ENCODE results near the gene GSG1. TPM values are rescaled to one million over a fixed set of nuclear protein-coding genes. Genes with fewer than 3 reads are reported as not detected.
A peak's percentile ranks its signal among the peaks of the same experiment; 100 is the strongest.

Gene GSG1
- polyA plus RNA-seq, 1 donor from 2014 or later: not detected

DNA sequence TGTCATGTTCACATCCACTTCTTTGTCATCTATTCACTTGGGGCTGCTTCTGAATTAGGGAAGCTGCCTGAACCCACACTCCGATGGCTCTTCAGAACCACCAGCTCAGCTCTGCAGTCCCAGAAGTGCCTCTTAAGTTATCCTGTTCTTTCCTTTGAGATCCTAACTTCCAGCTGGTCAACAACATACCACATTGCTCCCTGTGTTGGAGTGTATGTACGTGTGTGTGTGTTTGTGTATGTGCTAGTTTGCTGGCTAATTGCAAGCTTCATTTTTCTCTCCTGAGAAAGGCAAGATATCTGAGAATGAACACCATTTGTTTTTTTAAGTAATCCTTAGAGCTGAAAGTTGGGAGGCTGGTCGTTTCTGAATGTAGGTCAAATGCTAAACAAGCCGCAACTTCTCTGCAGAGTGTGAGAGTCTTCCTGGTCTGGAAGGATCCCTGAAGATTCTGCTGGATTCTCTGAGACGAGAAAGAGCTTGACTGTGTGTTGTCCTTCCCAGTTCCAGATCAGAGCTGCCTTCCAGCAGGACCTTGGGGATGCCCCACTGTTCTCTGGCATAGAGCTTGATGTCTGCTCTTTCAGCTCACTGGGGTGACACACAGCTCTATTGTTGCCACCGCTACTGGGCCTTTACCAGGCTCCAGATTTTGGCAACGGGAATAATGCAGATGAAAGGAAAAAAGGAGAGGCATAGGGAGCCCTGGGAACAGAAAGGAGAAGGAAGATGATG lies 839 bp downstream of the GSG1 start:
- Mint-ChIP-seq H3K4me1 (peaks cover 43 to 50% (median 47%) of the 10 kb centered on the region in 3 donors), H3K4me3 (peak overlapping the region in 3 of 4 donors; percentile 80 to 93 (median 91)), H3K9me3 (no peaks in the 10 kb centered on the region), H3K27me3 (no peaks in the 10 kb centered on the region), H3K27ac (peak overlapping the region; percentile 90 to 97 (median 97)), H3K36me3 (no peaks in the 10 kb centered on the region)

DNA sequence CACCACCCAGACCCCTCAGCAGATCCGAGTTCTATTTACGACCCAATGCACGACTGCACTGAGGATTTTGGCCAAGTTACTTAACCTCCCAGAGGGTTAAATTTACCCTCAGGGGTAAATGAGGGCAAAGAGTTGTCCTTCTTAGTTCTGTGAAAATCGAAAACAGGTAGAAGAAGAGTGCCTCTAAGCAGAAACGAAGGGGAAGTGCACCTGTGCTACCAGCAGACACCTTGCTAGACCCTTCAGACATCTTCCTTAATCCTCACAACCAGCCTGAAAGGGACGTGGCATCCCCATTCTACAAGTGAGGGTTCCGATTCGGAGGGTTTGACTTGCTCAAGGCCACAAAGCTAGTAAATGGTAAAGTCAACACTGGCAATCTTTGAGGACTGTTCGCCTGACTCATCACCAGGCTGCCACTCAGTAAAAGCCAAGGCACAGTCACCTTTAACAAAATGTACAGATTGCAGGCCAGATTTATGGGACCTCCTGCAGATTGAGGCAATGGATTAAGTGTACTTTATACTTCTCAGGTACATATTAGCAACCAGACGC lies 1.6 kb downstream of the GSG1 start:
- H3K4me1 Mint-ChIP-seq: peaks cover 47 to 54% (median 51%) of the 10 kb centered on the region in 3 donors
- no peaks in the 10 kb centered on the region for H3K27me3 Mint-ChIP-seq
- H3K36me3 Mint-ChIP-seq: no peaks in the 10 kb centered on the region
- no peaks in the 10 kb centered on the region for H3K9me3 Mint-ChIP-seq
- H3K4me3 Mint-ChIP-seq: peak overlapping the region; percentile 80 to 93 (median 88)
- H3K27ac Mint-ChIP-seq: peak overlapping the region; percentile 90 to 97 (median 97)

DNA sequence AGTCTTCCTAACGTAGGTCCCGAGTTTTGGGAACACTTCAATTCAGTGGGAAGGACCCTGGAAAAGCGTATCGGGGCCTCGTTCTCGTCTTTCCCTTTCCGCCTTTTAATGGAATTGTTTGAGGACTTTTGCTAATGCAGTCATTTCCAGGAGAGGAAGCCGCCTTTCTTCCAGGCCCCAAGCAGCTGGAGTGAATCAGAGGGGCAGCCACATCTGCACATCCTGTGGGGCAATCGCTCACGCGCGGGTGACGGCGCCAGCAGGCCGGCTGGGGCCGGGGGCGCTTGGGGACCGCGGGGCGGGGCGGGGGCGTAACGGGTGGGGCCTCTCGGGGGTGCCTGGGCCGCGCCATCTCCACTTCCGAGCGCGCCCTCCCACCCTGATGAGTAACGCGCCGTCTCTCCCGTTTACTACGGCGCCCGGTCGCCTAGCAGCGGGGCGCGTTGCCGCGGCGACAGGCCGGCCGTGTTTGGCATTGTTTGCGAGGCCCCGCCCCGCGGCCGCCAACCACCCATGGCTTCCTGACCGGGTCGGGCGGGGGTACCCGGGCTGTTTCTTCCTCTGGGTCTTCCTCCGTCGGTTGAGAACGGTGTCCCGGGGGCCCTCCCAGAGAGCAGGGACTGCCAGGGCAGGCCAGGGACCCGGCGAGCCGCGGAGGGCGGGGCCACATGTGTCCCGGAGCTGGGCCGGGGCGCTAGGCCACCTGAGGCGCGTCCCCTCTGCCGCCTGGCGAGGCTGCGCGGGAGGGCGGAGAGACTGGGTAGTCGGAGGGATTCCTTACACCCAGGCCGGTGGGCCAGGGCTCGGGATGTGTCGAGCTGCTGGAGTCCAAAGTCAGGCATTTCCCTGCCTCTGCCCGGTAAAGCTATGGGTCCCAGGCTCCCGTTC lies 2.3 kb downstream of the GSG1 start:
- peak overlapping the region; percentile 80 to 94 (median 89) for H3K4me3 Mint-ChIP-seq
- H3K9me3 Mint-ChIP-seq: no peaks in the 10 kb centered on the region
- H3K27me3 Mint-ChIP-seq: no peaks in the 10 kb centered on the region
- no peaks in the 10 kb centered on the region for H3K36me3 Mint-ChIP-seq
- peaks cover 47 to 54% (median 51%) of the 10 kb centered on the region in 3 donors for H3K4me1 Mint-ChIP-seq
- peak overlapping the region; percentile 90 to 97 (median 97) for H3K27ac Mint-ChIP-seq

DNA sequence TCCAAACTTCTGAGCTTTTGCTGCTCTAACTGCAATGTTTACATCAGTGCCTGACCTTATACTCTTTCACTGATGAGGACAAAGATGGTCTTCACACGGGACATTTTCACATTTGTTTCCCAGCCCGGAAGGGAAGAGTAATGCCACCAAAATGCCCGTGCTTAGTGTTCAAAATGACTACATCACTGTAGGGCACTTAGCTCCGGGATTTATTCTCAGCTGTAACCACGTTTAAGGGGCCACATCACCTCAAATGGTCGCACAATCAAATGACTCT lies 2.9 kb downstream of the GSG1 start:
- H3K4me3 Mint-ChIP-seq: peak overlapping the region; percentile 80 to 94 (median 89)
- no peaks in the 10 kb centered on the region for H3K27me3 Mint-ChIP-seq
- peak overlapping the region; percentile 90 to 97 (median 97) for H3K27ac Mint-ChIP-seq
- H3K36me3 Mint-ChIP-seq: no peaks in the 10 kb centered on the region
- no peaks in the 10 kb centered on the region for H3K9me3 Mint-ChIP-seq
- H3K4me1 Mint-ChIP-seq: peaks cover 47 to 54% (median 51%) of the 10 kb centered on the region in 3 donors

DNA sequence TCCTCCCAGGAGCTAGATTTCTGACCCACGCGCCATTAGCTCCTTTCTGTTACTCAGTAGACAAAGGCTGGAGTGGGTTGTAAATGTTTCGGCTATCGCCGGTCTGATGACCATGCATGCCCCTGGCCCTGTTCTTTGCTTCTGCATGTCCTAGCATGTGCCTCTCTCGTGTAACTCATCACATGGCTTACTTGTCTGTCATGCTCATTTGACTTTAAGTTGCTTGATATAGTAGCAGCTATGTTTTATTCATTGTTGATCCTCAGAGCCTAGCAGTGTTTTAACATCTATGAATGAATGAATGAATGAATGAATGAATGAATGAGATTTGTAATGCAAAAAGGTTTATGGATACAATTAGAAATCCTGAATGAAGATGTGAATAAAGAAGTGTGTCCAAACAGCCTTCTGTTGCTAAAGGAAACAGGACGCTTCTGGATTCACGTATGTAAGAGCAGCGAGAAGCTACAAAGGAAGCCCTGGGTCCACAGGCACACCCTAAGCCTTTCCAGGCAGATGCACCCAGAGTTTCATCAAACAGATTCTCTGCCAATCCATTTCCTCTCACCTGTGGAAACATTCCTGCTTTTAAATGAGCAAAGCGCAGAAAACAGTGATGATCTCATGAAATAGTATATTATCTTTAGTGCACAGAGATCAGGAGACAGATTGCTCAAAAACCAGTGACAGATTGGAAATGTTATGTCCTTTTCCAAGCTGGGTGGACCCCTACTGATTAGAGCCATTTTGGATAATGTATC lies 3.4 kb downstream of the GSG1 start:
- Mint-ChIP-seq H3K27ac (peak overlapping the region; percentile 90 to 97 (median 97)), H3K9me3 (no peaks in the 10 kb centered on the region), H3K4me1 (peaks cover 47 to 54% (median 51%) of the 10 kb centered on the region in 3 donors), H3K27me3 (no peaks in the 10 kb centered on the region), H3K36me3 (no peaks in the 10 kb centered on the region), H3K4me3 (peak overlapping the region; percentile 77 to 94 (median 83))

- peaks cover 44 to 54% (median 51%) of the 10 kb centered on the region in 3 donors for H3K4me1 Mint-ChIP-seq
- H3K4me3 Mint-ChIP-seq: peak overlapping the region; percentile 34 to 80 (median 62)
- H3K27me3 Mint-ChIP-seq: no peaks in the 10 kb centered on the region
- H3K27ac Mint-ChIP-seq: peak overlapping the region; percentile 90 to 97 (median 97)
- no peaks in the 10 kb centered on the region for H3K9me3 Mint-ChIP-seq
- no peaks in the 10 kb centered on the region for H3K36me3 Mint-ChIP-seq
Measured at GRCh38 chr12:13099066-13099843, 4.2 kb downstream of the GSG1 start.

DNA sequence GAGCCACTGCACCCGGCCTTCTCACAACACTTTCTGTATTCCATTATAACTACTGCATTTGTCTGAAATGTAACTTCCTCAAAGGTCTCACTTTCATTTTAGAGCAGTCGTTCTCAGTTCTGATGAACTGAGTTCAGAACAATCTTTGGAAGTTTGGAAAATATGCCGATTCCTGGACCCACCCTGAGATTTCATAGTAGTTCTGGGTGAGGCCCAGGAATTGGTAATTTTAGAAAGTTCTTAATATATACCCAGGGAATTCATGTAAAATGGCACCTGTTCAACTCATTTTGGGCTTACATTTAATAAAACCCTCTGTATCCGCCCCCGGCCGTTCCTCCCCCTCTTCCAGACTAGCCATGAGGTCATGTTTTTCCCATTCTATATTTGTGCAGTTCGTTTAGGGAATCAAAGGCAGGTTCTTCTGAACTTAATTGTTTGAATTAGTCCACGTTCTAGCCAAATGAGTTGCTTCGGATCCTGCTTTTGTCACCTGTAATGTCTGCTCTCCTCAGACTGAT lies 5.9 kb downstream of the GSG1 start:
- Mint-ChIP-seq H3K4me1 (peaks cover 36 to 44% (median 44%) of the 10 kb centered on the region in 3 donors), H3K4me3 (peak overlapping the region; percentile 76 to 90 (median 85))

GRCh38 chr12:13095266-13095995 lies 8.0 kb downstream of the GSG1 start:
- peak overlapping the region in 2 of 3 donors; percentile 7 to 22 for H3K27ac Mint-ChIP-seq
- peaks cover 1% of the 10 kb centered on the region for H3K36me3 Mint-ChIP-seq
- H3K9me3 Mint-ChIP-seq: no peaks in the 10 kb centered on the region
- H3K27me3 Mint-ChIP-seq: no peaks in the 10 kb centered on the region
- peaks cover 26 to 29% (median 28%) of the 10 kb centered on the region in 3 donors for H3K4me1 Mint-ChIP-seq
- no peak overlapping the region for H3K4me3 Mint-ChIP-seq

More for the DNA sequence above, 5.9 kb downstream of the GSG1 start:
- Mint-ChIP-seq H3K27ac (peak overlapping the region; percentile 90 to 97 (median 95)), H3K27me3 (no peaks in the 10 kb centered on the region), H3K36me3 (no peaks in the 10 kb centered on the region), H3K9me3 (no peaks in the 10 kb centered on the region)

- peak overlapping the region in 2 of 3 donors; percentile 22 to 46 for H3K27ac Mint-ChIP-seq
- H3K9me3 Mint-ChIP-seq: no peaks in the 10 kb centered on the region
- no peak overlapping the region for H3K4me3 Mint-ChIP-seq
- H3K27me3 Mint-ChIP-seq: no peaks in the 10 kb centered on the region
- peaks cover 1% of the 10 kb centered on the region for H3K36me3 Mint-ChIP-seq
- H3K4me1 Mint-ChIP-seq: peaks cover 19 to 24% (median 23%) of the 10 kb centered on the region in 3 donors
Measured at GRCh38 chr12:13094367-13094766, 9.1 kb downstream of the GSG1 start.

GRCh38 chr12:13093848-13094220 lies 9.6 kb downstream of the GSG1 start:
- H3K4me1 Mint-ChIP-seq: peaks cover 14 to 19% (median 18%) of the 10 kb centered on the region in 3 donors
- peaks cover 1% of the 10 kb centered on the region for H3K36me3 Mint-ChIP-seq
- H3K4me3 Mint-ChIP-seq: no peak overlapping the region
- H3K27ac Mint-ChIP-seq: peak overlapping the region in 1 of 3 donors; percentile 46
- no peaks in the 10 kb centered on the region for H3K27me3 Mint-ChIP-seq
- H3K9me3 Mint-ChIP-seq: no peaks in the 10 kb centered on the region

GRCh38 chr12:13093191-13093847 lies 10.1 kb downstream of the GSG1 start:
- Mint-ChIP-seq H3K27me3 (no peaks in the 10 kb centered on the region), H3K4me3 (no peak overlapping the region)

DNA sequence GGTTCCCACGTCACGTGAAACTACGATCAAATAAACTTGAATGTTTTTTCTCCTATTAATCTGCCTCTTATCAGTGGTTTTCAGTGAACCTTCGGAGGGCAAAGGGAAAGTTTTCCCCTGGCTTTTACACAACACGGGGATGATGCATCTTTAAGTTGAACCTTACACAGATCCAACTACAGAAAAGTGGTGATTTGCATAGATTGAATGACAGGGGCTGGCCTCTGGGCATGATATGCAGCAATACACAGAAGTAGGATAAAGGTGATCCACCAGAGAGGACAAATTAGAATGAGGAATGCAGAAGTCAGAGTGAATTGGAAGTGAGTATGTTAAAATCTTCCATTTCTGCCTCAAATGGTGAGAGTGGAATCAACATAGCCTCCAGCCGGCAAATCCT lies 11.6 kb downstream of the GSG1 start:
- Mint-ChIP-seq H3K9me3 (no peaks in the 10 kb centered on the region), H3K4me3 (no peak overlapping the region), H3K27me3 (no peaks in the 10 kb centered on the region), H3K36me3 (peaks cover 1% of the 10 kb centered on the region), H3K4me1 (peaks cover 2 to 5% (median 4%) of the 10 kb centered on the region in 3 donors), H3K27ac (peak overlapping the region in 1 of 3 donors; percentile 20)

More at GRCh38 chr12:13093191-13093847, 10.1 kb downstream of the GSG1 start:
- Mint-ChIP-seq H3K27ac (no peak overlapping the region), H3K9me3 (no peaks in the 10 kb centered on the region), H3K4me1 (peaks cover 12 to 15% (median 13%) of the 10 kb centered on the region in 3 donors), H3K36me3 (peaks cover 1% of the 10 kb centered on the region)

DNA sequence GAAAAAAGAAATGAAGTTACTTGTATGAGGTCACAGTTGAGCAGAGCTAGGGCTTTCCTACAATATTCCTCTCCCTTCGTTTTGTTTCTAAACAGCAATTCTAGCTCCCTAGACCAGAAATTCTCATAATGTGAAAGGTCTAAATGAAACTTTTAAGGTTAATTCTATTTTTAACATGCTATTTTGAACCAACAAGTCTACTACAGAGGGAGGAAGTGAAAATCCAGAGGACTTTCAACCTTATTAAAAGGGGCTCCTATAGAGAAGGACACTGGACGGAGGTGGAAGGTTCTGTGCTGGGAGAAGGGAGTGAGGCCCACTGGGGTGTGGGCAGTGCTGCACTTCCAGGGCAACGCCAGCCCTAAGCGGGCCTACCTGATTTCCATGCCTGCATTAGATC lies 13.4 kb downstream of the GSG1 start:
- no peak overlapping the region for H3K4me3 Mint-ChIP-seq
- peaks cover 2 to 5% (median 4%) of the 10 kb centered on the region in 3 donors for H3K4me1 Mint-ChIP-seq
- H3K27ac Mint-ChIP-seq: no peak overlapping the region
- H3K9me3 Mint-ChIP-seq: peaks cover 0 to 2% (median 0%) of the 10 kb centered on the region in 3 donors
- H3K27me3 Mint-ChIP-seq: peaks cover 2% of the 10 kb centered on the region
- peaks cover 5% of the 10 kb centered on the region for H3K36me3 Mint-ChIP-seq
